A549 (cell line): ENCODE measurements around the gene ELF3. TPM values are rescaled to one million over a fixed set of nuclear protein-coding genes. Genes with fewer than 3 reads are reported as not detected.
A peak's percentile ranks its signal among the peaks of the same experiment; 100 is the strongest.

Experiments
- ATAC-seq, 2 experiments: fragments of 200-7000 bp in 1 of 2; fragments of >200 bp in 1 of 2; cut with Nextera tagmentation in 1 of 2; cut with Tn5 transposase in 1 of 2; 3 replicates each; pipeline versions ENCODE4 v1.8.0 to v1.9.1; 2018 to 2020; ENCODE audit warnings: mild to moderate bottlenecking in 1 of 2, moderate library complexity in 1 of 2
- CTCF ChIA-PET: fragments of 300-600 bp; sonication (Branson Sonifier 250); formaldehyde crosslinking; extraction: SDS; loops from one replicate; lab custom pipeline; 2021; ENCODE audit warnings: antibody characterized with exemption, inconsistent platforms; lab: Yijun Ruan, JAX
- POLR2A ChIA-PET: fragments of 350-600 bp; formaldehyde crosslinking; extraction: SDS; loops from one replicate; lab custom pipeline; 2021; ENCODE audit warnings: antibody characterized with exemption, inconsistent platforms; lab: Yijun Ruan, JAX
- DNase-seq, 2 experiments: peaks; one replicate each; pipeline versions ENCODE4 v3.0.0 to v3.0.0-alpha.2; 2011 to 2016; ENCODE audit warnings: low read depth in 1 of 2, low spot score in 1 of 2
- FAIRE-seq: peaks from 2 replicates; lab custom pipeline; 2011; peaks lifted over from hg19 to GRCh38; lab: Jason Lieb, UNC
- H3K27ac ChIP-seq, 2 experiments: fragments of >200 bp; sonication (Bioruptor Twin); formaldehyde crosslinking; 3 replicates each; pipeline ENCODE4 v1.5.1; 2016 to 2017
- H3K4me1 ChIP-seq: fragments of >200 bp; sonication (Bioruptor Twin); formaldehyde crosslinking; 3 replicates; pipeline ENCODE4 v1.6.1; 2016
- H3K4me2 ChIP-seq: fragments of >200 bp; sonication (Bioruptor Twin); formaldehyde crosslinking; 3 replicates; pipeline ENCODE4 v1.6.1; 2016
- H3K4me3 ChIP-seq: fragments of >200 bp; sonication (Bioruptor Twin); formaldehyde crosslinking; 3 replicates; pipeline ENCODE4 v1.5.1; 2016
- H3K9me3 ChIP-seq: fragments of >200 bp; sonication (Bioruptor Twin); formaldehyde crosslinking; 3 replicates; pipeline ENCODE4 v1.6.1; 2016
- EHF ChIP-seq: fragments of 250-450 bp; sonication (Bioruptor Pico); IDR thresholded peaks from 2 replicates; pipeline ENCODE4 v1.5.0; 2020; ENCODE audit warnings: mild to moderate bottlenecking
- EHMT2 ChIP-seq: fragments of 200-600 bp; sonication (generic); IDR thresholded peaks from 2 replicates; pipeline ENCODE4 v1.6.1; 2016; ENCODE audit warnings: antibody characterized with exemption, low read depth, mild to moderate bottlenecking, moderate library complexity
- EP300 ChIP-seq, 2 experiments: fragments of >200 bp; sonication (Bioruptor Twin); formaldehyde crosslinking; IDR thresholded peaks; 2 replicates in 1 of 2; 3 replicates in 1 of 2; pipeline ENCODE4 v1.6.1; 2016 to 2017
- ESRRA ChIP-seq: fragments of 150-350 bp; IDR thresholded peaks from 2 replicates; pipeline ENCODE4 v1.6.1; 2014; ENCODE audit warnings: mild to moderate bottlenecking, low read length, borderline replicate concordance
- FOSB ChIP-seq: fragments of 250-450 bp; sonication (Bioruptor Pico); IDR thresholded peaks from 2 replicates; pipeline ENCODE4 v1.5.0; 2020; ENCODE audit warnings: mild to moderate bottlenecking, moderate library complexity
- FOSL2 ChIP-seq, 2 experiments: fragments of 450-650 bp in 1 of 2; fragments of >200 bp in 1 of 2; sonication (Bioruptor Twin) in 1 of 2; formaldehyde crosslinking; IDR thresholded peaks; 2 replicates each; pipeline versions ENCODE4 v1.5.0 to v1.6.1; 2016 to 2020; ENCODE audit warnings: mild to moderate bottlenecking in 1 of 2, moderate library complexity in 1 of 2
- FOXS1 ChIP-seq: fragments of 250-450 bp; sonication (Bioruptor Pico); IDR thresholded peaks from 2 replicates; pipeline ENCODE4 v1.5.0; 2020; ENCODE audit warnings: mild to moderate bottlenecking, moderate library complexity
- GATA3 ChIP-seq: IDR thresholded peaks from 2 replicates; pipeline ENCODE4 v1.6.1; 2012; ENCODE audit warnings: borderline replicate concordance
- HEYL ChIP-seq: fragments of 250-450 bp; sonication (Bioruptor Pico); IDR thresholded peaks from 2 replicates; pipeline ENCODE4 v1.8.0; 2021; ENCODE audit warnings: mild to moderate bottlenecking, moderate library complexity
- HOXA7 ChIP-seq: fragments of 250-450 bp; sonication (Bioruptor Pico); IDR thresholded peaks from 2 replicates; pipeline ENCODE4 v1.5.0; 2020; ENCODE audit warnings: mild to moderate bottlenecking, moderate library complexity
- HOXB13 ChIP-seq: fragments of 250-450 bp; sonication (Bioruptor Pico); IDR thresholded peaks from 2 replicates; pipeline ENCODE4 v1.5.0; 2020; ENCODE audit warnings: low read depth, mild to moderate bottlenecking, moderate library complexity
- HOXB5 ChIP-seq: fragments of 250-450 bp; sonication (Bioruptor Pico); IDR thresholded peaks from 2 replicates; pipeline ENCODE4 v1.5.0; 2020; ENCODE audit warnings: mild to moderate bottlenecking, moderate library complexity
- JUN ChIP-seq, 2 experiments: fragments of >200 bp; sonication (Bioruptor Twin); formaldehyde crosslinking; IDR thresholded peaks; 2 replicates in 1 of 2; 3 replicates in 1 of 2; pipeline ENCODE4 v1.6.1; 2016 to 2017
- JUNB ChIP-seq: fragments of >200 bp; sonication (Bioruptor Twin); formaldehyde crosslinking; IDR thresholded peaks from 2 replicates; pipeline ENCODE4 v1.6.1; 2016
- MAFK ChIP-seq: fragments of 450-650 bp; IDR thresholded peaks from 2 replicates; pipeline ENCODE4 v1.6.1; 2014; ENCODE audit not compliant: partially characterized antibody
- MAZ ChIP-seq: fragments of 150-350 bp; IDR thresholded peaks from 2 replicates; pipeline ENCODE4 v1.6.1; 2014; ENCODE audit warnings: antibody characterized with exemption, low read depth, low read length, borderline replicate concordance
- NFE2L2 ChIP-seq: fragments of 150-350 bp; conservative IDR thresholded peaks from 2 replicates; pipeline ENCODE4 v1.6.1; 2014; ENCODE audit warnings: low read length
- NR3C1 ChIP-seq: fragments of >200 bp; sonication (Bioruptor Twin); formaldehyde crosslinking; IDR thresholded peaks from 3 replicates; pipeline ENCODE4 v1.6.1; 2017
- PHF8 ChIP-seq: fragments of 200-600 bp; sonication (generic); IDR thresholded peaks from 2 replicates; pipeline ENCODE4 v1.6.1; 2016; ENCODE audit warnings: low read depth, mild to moderate bottlenecking, antibody characterized with exemption, moderate library complexity, borderline replicate concordance
- POLR2AphosphoS2 ChIP-seq: conservative IDR thresholded peaks from 2 replicates; pipeline ENCODE4 v1.6.1; 2012; ENCODE audit warnings: low read length, improper control_type of control experiment, inconsistent platforms
- RFX5 ChIP-seq: fragments of 450-650 bp; IDR thresholded peaks from 2 replicates; pipeline ENCODE4 v1.7.1; 2014; ENCODE audit warnings: antibody characterized with exemption, mild to moderate bottlenecking, moderate library complexity
- SMC3 ChIP-seq: fragments of >200 bp; sonication (Bioruptor Twin); formaldehyde crosslinking; IDR thresholded peaks from 3 replicates; pipeline ENCODE4 v1.6.1; 2018; ENCODE audit warnings: inconsistent platforms
- TFCP2L1 ChIP-seq: fragments of 250-450 bp; sonication (Bioruptor Pico); IDR thresholded peaks from 2 replicates; pipeline ENCODE4 v1.5.0; 2021; ENCODE audit warnings: mild to moderate bottlenecking
- ZC3H11A ChIP-seq: fragments of 450-650 bp; IDR thresholded peaks from 2 replicates; pipeline ENCODE4 v1.6.1; 2014; ENCODE audit warnings: antibody characterized with exemption, mild to moderate bottlenecking
- ZNF302 ChIP-seq: fragments of 250-450 bp; sonication (Bioruptor Pico); IDR thresholded peaks from 2 replicates; pipeline ENCODE4 v1.9.0; 2021; ENCODE audit warnings: inconsistent platforms, mild to moderate bottlenecking, moderate library complexity
- ZSCAN20 ChIP-seq: fragments of 250-450 bp; sonication (Bioruptor Pico); IDR thresholded peaks from 2 replicates; pipeline ENCODE4 v1.8.0; 2022; ENCODE audit warnings: mild to moderate bottlenecking, moderate library complexity
- WGBS: methylation state at CpG from one replicate; pipeline ENCODE4 v1.1.6; 2017; ENCODE audit errors: missing lambda C conversion rate; 5-methylcytosine and 5-hydroxymethylcytosine counted together
- polyA plus RNA-seq, 4 experiments: library from polyadenylated mRNA; depleted of rRNA in 3 of 4; stranded (reverse); fragments of >200 nt; fragmentation: RNase III in 1 of 4; extraction: RNeasy Plus Mini Kit Qiagen cat#74134 plus additional on column Dnase treatment in 1 of 4; gene quantifications; 2 replicates in 3 of 4; 3 replicates in 1 of 4; pipeline ENCODE4 v1.2.3, GENCODE V29; 2011 to 2017
- TF ChIP-seq, protein P1 (sequence below): fragments of 450-650 bp; IDR thresholded peaks from 2 replicates; pipeline ENCODE4 v1.6.1; 2014; ENCODE audit warnings: antibody characterized with exemption
- TF ChIP-seq, protein P2 (sequence below): fragments of 150-350 bp; IDR thresholded peaks from 2 replicates; pipeline ENCODE4 v1.6.1; 2014; ENCODE audit warnings: low read depth, mild to moderate bottlenecking, low read length
- TF ChIP-seq, protein P3 (sequence below): IDR thresholded peaks from 2 replicates; pipeline ENCODE4 v1.6.1; 2012
- TF ChIP-seq, protein P4 (sequence below): fragments of 250-450 bp; sonication (Bioruptor Pico); IDR thresholded peaks from 2 replicates; pipeline ENCODE4 v1.5.0; 2020; ENCODE audit warnings: low read depth, mild to moderate bottlenecking, moderate library complexity
- TF ChIP-seq, protein P5 (sequence below): IDR thresholded peaks from 2 replicates; pipeline ENCODE4 v1.6.1; 2012; ENCODE audit warnings: low read depth, borderline replicate concordance
- TF ChIP-seq, protein P6 (sequence below): fragments of >200 bp; sonication (Bioruptor Twin); formaldehyde crosslinking; IDR thresholded peaks from 2 replicates; pipeline ENCODE4 v1.6.1; 2016

Gene ELF3
- polyA plus RNA-seq, 2 of the 4 experiments (the other 2 are of a cell fraction): 180 to 334 TPM

DNA sequence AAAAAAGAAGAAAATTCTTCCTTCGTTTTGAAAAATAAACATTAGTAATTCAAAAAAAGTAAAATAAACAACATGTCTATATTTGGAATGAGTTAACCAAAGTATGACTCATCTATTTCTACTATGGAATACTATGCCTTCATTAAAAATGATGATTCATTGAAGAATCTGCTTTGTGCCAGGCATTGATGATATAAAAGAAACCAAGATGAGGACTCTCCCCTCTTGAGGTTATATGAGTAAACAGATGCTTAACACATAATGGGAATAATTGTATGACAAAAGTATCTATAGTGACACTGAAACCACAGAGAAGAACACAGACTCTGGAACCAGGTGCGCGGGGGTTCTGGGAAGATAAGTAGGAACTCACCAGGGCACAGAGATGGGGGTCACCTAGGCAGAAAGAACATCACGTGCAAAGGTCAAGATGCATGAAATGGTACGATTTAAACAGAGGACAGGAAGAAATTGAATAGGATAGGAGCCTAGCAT, 18.8 kb downstream of the ELF3 start:
- ChIA-PET POLR2A (interaction anchor here (1.0 kb wide), 1 partner anchor 19 kb away, joined by 6 read pairs; the partner anchor contains the start of gene ELF3), CTCF (interaction anchor here (1.0 to 3.1 kb wide), 5 partner anchors 19 to 106 kb away, joined by 3 to 14 read pairs (median 4); partner anchors contain the start of gene ELF3)
- DNase-seq: peak; percentile 75 to 83
- peaks cover 52% of the 10 kb centered on the region for H3K4me1 ChIP-seq
- peak; percentile 52 to 75; a peak in 3 of 6 replicates for ATAC-seq
- peak overlapping the region; percentile 51 for H3K4me2 ChIP-seq
- H3K27ac ChIP-seq: peak overlapping the region; percentile 61 to 86
- 52% methylated on average over 5 of the region's 5 CpGs for WGBS
- no peaks in the 10 kb centered on the region for H3K9me3 ChIP-seq
- peak; percentile 76 for FAIRE-seq
- H3K4me3 ChIP-seq: no peak overlapping the region
- 0 out of 2 replicates have a peak, but pooled peaks have one; percentile 60 for TF ChIP-seq TFCP2L1
- TF ChIP-seq ZSCAN20 (CRISPR knock-in tag): peak; percentile 38
- TF ChIP-seq HOXB13 (CRISPR knock-in tag): peak; percentile 62; the same call in 1 of the 2 replicates
- 0 out of 2 replicates have a peak, but pooled peaks have one; percentile 42 for TF ChIP-seq ZNF302 (CRISPR knock-in tag)
- peak; percentile 95 for TF ChIP-seq NFE2L2
- TF ChIP-seq JUN (IDR thresholded peaks at IDR 0.05): 0 out of 5 replicates have a peak, but pooled peaks of 1 of the 2 experiments have one; percentile 55
- peak; percentile 92 for TF ChIP-seq EHF (CRISPR knock-in tag)
- TF ChIP-seq FOXS1 (CRISPR knock-in tag): peak; percentile 82; the same call in 1 of the 2 replicates
- peak; percentile 51; the same call in 1 of the 2 replicates for TF ChIP-seq GATA3
- TF ChIP-seq, protein P1, sequence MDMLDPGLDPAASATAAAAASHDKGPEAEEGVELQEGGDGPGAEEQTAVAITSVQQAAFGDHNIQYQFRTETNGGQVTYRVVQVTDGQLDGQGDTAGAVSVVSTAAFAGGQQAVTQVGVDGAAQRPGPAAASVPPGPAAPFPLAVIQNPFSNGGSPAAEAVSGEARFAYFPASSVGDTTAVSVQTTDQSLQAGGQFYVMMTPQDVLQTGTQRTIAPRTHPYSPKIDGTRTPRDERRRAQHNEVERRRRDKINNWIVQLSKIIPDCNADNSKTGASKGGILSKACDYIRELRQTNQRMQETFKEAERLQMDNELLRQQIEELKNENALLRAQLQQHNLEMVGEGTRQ: no peak
- peak; percentile 88 for TF ChIP-seq JUNB
- 0 out of 2 replicates have a peak, but pooled peaks have one; percentile 50 for TF ChIP-seq HOXA7 (CRISPR knock-in tag)
- TF ChIP-seq HOXB5 (CRISPR knock-in tag): peak; percentile 60; the same call in 1 of the 2 replicates
- TF ChIP-seq EP300 (IDR thresholded peaks at IDR 0.05): no peak
- TF ChIP-seq FOSB (CRISPR knock-in tag): peak; percentile 61
- TF ChIP-seq, protein P2, sequence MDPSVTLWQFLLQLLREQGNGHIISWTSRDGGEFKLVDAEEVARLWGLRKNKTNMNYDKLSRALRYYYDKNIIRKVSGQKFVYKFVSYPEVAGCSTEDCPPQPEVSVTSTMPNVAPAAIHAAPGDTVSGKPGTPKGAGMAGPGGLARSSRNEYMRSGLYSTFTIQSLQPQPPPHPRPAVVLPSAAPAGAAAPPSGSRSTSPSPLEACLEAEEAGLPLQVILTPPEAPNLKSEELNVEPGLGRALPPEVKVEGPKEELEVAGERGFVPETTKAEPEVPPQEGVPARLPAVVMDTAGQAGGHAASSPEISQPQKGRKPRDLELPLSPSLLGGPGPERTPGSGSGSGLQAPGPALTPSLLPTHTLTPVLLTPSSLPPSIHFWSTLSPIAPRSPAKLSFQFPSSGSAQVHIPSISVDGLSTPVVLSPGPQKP: no peak
- peak; percentile 99 for TF ChIP-seq MAFK
- peak; percentile 87 for TF ChIP-seq FOSL2 (IDR thresholded peaks at IDR 0.05)
- TF ChIP-seq FOSL2 (CRISPR knock-in tag; IDR thresholded peaks at IDR 0.05): peak; percentile 100
- TF ChIP-seq ZC3H11A: no peak
- TF ChIP-seq, protein P3, sequence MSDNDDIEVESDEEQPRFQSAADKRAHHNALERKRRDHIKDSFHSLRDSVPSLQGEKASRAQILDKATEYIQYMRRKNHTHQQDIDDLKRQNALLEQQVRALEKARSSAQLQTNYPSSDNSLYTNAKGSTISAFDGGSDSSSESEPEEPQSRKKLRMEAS: no peak
- TF ChIP-seq, protein P4, sequence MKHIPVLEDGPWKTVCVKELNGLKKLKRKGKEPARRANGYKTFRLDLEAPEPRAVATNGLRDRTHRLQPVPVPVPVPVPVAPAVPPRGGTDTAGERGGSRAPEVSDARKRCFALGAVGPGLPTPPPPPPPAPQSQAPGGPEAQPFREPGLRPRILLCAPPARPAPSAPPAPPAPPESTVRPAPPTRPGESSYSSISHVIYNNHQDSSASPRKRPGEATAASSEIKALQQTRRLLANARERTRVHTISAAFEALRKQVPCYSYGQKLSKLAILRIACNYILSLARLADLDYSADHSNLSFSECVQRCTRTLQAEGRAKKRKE (CRISPR knock-in tag): peak; percentile 61; the same call in 1 of the 2 replicates
- no peak for TF ChIP-seq PHF8
- TF ChIP-seq EHMT2: no peak
- no peak for TF ChIP-seq MAZ
- TF ChIP-seq, all 56 proteins: peak for 16

DNA sequence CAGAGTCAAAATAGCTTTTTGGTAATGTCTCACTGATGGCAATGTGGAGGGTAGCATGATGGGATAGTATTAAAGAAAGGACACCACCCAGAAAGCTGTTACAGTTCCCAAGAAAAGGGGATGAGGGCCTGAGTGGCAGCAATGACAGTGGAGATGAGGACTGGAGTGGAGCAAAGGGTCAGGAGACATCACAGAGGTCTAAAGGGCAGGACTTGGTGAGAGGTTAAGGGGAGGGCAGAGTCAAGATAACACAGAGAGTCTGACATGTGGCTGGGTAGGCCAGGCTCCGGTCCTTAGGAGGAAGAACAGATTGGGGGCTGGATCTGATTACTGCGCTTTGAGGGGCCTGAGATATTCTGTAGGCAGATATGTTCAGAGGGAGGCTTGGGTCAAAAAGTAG, 19.3 kb downstream of the ELF3 start:
- peak in 1 of 2 experiments; percentile 64 for DNase-seq
- POLR2A ChIA-PET: interaction anchor here (0.9 kb wide), 1 partner anchor 13 kb away, joined by 3 read pairs; no protein-coding TSS in a partner anchor
- peak; percentile 11 to 20; a peak in 3 of 6 replicates for ATAC-seq
- H3K9me3 ChIP-seq: no peaks in the 10 kb centered on the region
- H3K27ac ChIP-seq: peak overlapping the region; percentile 61 to 86
- FAIRE-seq: no peak
- H3K4me1 ChIP-seq: peaks cover 52% of the 10 kb centered on the region
- peak overlapping the region; percentile 51 for H3K4me2 ChIP-seq
- CTCF ChIA-PET: interaction anchor here (1.0 to 1.5 kb wide), 5 partner anchors 19 to 106 kb away, joined by 3 to 5 read pairs (median 4); partner anchors contain the start of gene ELF3
- no peak overlapping the region for H3K4me3 ChIP-seq
- 92% methylated on average over 2 of the region's 2 CpGs for WGBS
- TF ChIP-seq GATA3 (no peak), RFX5 (no peak), TFCP2L1 (no peak), HOXA7 (CRISPR knock-in tag) (no peak), ESRRA (no peak), FOSL2 (IDR thresholded peaks at IDR 0.05) (no peak), FOSL2 (CRISPR knock-in tag; IDR thresholded peaks at IDR 0.05) (no peak), POLR2AphosphoS2 (no peak), EHF (CRISPR knock-in tag) (no peak; the same call in 1 of the 2 replicates), NR3C1 (no peak), NFE2L2 (no peak), SMC3 (no peak), HEYL (CRISPR knock-in tag) (peak; percentile 38; the same call in 1 of the 2 replicates), JUN (IDR thresholded peaks at IDR 0.05) (no peak), FOSB (CRISPR knock-in tag) (0 out of 2 replicates have a peak, but pooled peaks have one; percentile 1), PHF8 (no peak)
- TF ChIP-seq, protein P5, sequence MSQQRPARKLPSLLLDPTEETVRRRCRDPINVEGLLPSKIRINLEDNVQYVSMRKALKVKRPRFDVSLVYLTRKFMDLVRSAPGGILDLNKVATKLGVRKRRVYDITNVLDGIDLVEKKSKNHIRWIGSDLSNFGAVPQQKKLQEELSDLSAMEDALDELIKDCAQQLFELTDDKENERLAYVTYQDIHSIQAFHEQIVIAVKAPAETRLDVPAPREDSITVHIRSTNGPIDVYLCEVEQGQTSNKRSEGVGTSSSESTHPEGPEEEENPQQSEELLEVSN: no peak
- TF ChIP-seq, protein P3: peak; percentile 3; the same call in 1 of the 2 replicates
- TF ChIP-seq, protein P6, sequence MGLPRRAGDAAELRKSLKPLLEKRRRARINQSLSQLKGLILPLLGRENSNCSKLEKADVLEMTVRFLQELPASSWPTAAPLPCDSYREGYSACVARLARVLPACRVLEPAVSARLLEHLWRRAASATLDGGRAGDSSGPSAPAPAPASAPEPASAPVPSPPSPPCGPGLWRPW: no peak
